HEK293 (cell line): ENCODE data around the gene PDK2.

Source experiments
- ZNF138 ChIP-seq: fragments of 450-650 bp; formaldehyde crosslinking; IDR thresholded peaks from 2 replicates; pipeline ENCODE4 v1.5.1; 2016; ENCODE audit warnings: missing biosample characterization, missing genetic modification characterization, borderline replicate concordance
- ZNF184 ChIP-seq: fragments of 450-650 bp; IDR thresholded peaks from 2 replicates; pipeline ENCODE4 v1.5.1; 2018; ENCODE audit warnings: missing biosample characterization, mild to moderate bottlenecking, missing genetic modification characterization
- ZNF221 ChIP-seq: fragments of 450-650 bp; formaldehyde crosslinking; IDR thresholded peaks from 2 replicates; pipeline ENCODE4 v1.5.1; 2017; ENCODE audit warnings: missing biosample characterization, missing genetic modification characterization, borderline replicate concordance
- ZNF354C ChIP-seq: fragments of 450-650 bp; formaldehyde crosslinking; IDR thresholded peaks from 2 replicates; pipeline ENCODE4 v1.5.1; 2016; ENCODE audit warnings: missing biosample characterization, missing genetic modification characterization, low read depth, borderline replicate concordance
- ZNF423 ChIP-seq: fragments of 450-650 bp; formaldehyde crosslinking; IDR thresholded peaks from 2 replicates; pipeline ENCODE4 v1.5.1; 2016; ENCODE audit warnings: missing biosample characterization, missing genetic modification characterization
- ZSCAN5A ChIP-seq: fragments of 450-650 bp; formaldehyde crosslinking; IDR thresholded peaks from 2 replicates; pipeline ENCODE4 v1.5.1; 2016; ENCODE audit warnings: missing biosample characterization, missing genetic modification characterization

PDK2 gene

DNA sequence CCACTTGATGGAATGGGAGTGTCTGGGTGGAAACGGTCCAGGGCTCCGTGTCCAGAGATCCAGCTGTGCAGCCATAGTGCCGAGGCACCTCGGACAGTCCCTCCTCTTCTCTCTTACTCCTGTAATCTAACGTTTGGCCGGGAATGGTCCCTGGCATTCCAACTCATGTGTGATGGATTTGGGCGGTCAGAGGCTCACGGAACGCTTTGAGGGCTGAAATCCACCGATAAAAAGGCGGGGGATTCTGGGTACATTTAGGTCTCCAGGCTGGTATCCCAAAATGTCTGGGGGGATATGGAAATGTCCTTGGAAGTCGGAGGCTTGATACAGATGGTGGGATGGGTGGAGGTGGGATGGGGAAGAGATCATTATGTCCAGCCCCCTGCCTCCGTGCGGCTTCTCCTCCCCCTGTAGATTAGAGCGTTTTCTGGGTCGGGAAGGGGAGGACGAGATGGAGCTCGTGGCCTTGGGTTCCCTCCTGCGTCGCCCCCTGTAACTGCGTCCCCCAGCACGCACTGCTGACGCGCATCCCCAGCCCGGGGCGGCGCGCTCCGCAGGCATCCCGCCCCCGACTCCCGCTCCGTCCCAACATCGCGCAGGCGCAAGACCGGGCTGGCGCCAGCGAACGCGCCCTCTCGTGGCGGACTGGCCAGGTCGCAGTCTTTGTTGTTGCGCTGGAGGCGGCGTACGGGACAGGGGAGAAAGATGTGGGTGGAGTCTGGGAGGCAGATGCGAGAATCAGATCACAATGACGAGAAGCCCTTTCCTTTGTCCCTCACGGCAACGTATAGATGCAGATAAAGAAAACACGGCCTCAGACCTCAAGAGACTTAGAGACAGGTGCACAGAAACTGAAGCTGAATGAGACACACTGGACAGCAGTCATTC is 66.1 kb downstream of the PDK2 start (continued):
- TF ChIP-seq ZNF423 (tag by site-specific recombination): no peak
- no peak for TF ChIP-seq ZSCAN5A (tag by site-specific recombination)
- TF ChIP-seq ZNF138 (tag by site-specific recombination): no peak
- TF ChIP-seq ZNF221 (tag by site-specific recombination): no peak
- TF ChIP-seq ZNF354C (tag by site-specific recombination): no peak
- TF ChIP-seq ZNF184 (tag by site-specific recombination): no peak
